ENCODE results near the gene RIPOR3. TPM values are rescaled to one million over a fixed set of nuclear protein-coding genes. Genes with fewer than 3 reads are reported as not detected.

The RIPOR3 gene
- polyA plus RNA-seq, 1 donor (not counting 4 experiments of a cell fraction or from before 2014, with no cell fraction given) = 0.10 TPM

GRCh38 chr20:50592282-50593004 lies 98.9 kb downstream of the RIPOR3 start:
- Histone ChIP-seq H3K9ac (ENCODE audit: control insufficient read depth, extremely low read depth, insufficient read depth, low read length) (no peak overlapping the region), H3K9me3 (ENCODE audit: control insufficient read depth, low read depth, low read length) (no peaks in the 10 kb centered on the region), H3K36me3 (ENCODE audit: control insufficient read depth in 2 of 2, extremely low read depth in 1 of 2, insufficient read depth in 2 of 2, low read length in 2 of 2) (peaks cover 5 to 11% of the 10 kb centered on the region in 2 experiments), H2AFZ (ENCODE audit: control insufficient read depth, low read length) (no peak overlapping the region), H3K4me3 (ENCODE audit: control insufficient read depth in 2 of 3, extremely low read depth in 1 of 3, insufficient read depth in 2 of 3, low read depth in 1 of 3, low read length in 3 of 3) (no peak overlapping the region), H4K20me1 (ENCODE audit: control insufficient read depth, extremely low read depth, insufficient read depth, low read length) (peaks cover 5% of the 10 kb centered on the region), H3K4me1 (ENCODE audit: control insufficient read depth, extremely low read depth, insufficient read depth, low read length) (peaks cover 18% of the 10 kb centered on the region), H3K27ac (ENCODE audit: control insufficient read depth, insufficient read depth, low read length) (no peak overlapping the region), H3K27me3 (ENCODE audit: control insufficient read depth, extremely low read depth, insufficient read depth, low read length) (peaks cover 4% of the 10 kb centered on the region), H3K4me2 (ENCODE audit: control insufficient read depth, extremely low read depth, insufficient read depth, low read depth, low read length) (no peak overlapping the region), H3K79me2 (ENCODE audit: control insufficient read depth, insufficient read depth, low read length) (no peaks in the 10 kb centered on the region), H3K9me1 (ENCODE audit: control insufficient read depth, extremely low read depth, insufficient read depth, low read length) (peaks cover 3% of the 10 kb centered on the region)
- DNase-seq (ENCODE audit: low read depth, low spot score) (no peak), FAIRE-seq (no peak)
- TF ChIP-seq EZH2 (IDR thresholded peaks at IDR 0.05; ENCODE audit: low read length) = no peak
- TF ChIP-seq, protein P1, sequence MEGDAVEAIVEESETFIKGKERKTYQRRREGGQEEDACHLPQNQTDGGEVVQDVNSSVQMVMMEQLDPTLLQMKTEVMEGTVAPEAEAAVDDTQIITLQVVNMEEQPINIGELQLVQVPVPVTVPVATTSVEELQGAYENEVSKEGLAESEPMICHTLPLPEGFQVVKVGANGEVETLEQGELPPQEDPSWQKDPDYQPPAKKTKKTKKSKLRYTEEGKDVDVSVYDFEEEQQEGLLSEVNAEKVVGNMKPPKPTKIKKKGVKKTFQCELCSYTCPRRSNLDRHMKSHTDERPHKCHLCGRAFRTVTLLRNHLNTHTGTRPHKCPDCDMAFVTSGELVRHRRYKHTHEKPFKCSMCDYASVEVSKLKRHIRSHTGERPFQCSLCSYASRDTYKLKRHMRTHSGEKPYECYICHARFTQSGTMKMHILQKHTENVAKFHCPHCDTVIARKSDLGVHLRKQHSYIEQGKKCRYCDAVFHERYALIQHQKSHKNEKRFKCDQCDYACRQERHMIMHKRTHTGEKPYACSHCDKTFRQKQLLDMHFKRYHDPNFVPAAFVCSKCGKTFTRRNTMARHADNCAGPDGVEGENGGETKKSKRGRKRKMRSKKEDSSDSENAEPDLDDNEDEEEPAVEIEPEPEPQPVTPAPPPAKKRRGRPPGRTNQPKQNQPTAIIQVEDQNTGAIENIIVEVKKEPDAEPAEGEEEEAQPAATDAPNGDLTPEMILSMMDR (optimal IDR thresholded peaks at IDR 0.05 in 1 of 3, IDR thresholded peaks at IDR 0.05 in 1 of 3, conservative IDR thresholded peaks at IDR 0.05 in 1 of 3; ENCODE audit: extremely low read depth in 1 of 3, insufficient read depth in 2 of 3, low read length in 3 of 3) = no peak
- dilution Hi-C loops (cut with MboI; ENCODE audit: extremely low pct_ligation_motif_present, low sequenced_read_pairs) = no loop called here

GRCh38 chr20:50591233-50591852 lies 100.0 kb downstream of the RIPOR3 start:
- FAIRE-seq = no peak
- TF ChIP-seq EZH2 (IDR thresholded peaks at IDR 0.05; ENCODE audit: low read length) = no peak
- TF ChIP-seq, protein P1 (optimal IDR thresholded peaks at IDR 0.05 in 1 of 3, IDR thresholded peaks at IDR 0.05 in 1 of 3, conservative IDR thresholded peaks at IDR 0.05 in 1 of 3; ENCODE audit: extremely low read depth in 1 of 3, insufficient read depth in 2 of 3, low read length in 3 of 3) = no peak
- dilution Hi-C loops (cut with MboI; ENCODE audit: extremely low pct_ligation_motif_present, low sequenced_read_pairs) = no loop called here
- peaks cover 7% of the 10 kb centered on the region for H4K20me1 ChIP-seq (ENCODE audit: control insufficient read depth, extremely low read depth, insufficient read depth, low read length)
- H3K27ac ChIP-seq (ENCODE audit: control insufficient read depth, insufficient read depth, low read length) = no peak overlapping the region
- no peak overlapping the region for H3K9ac ChIP-seq (ENCODE audit: control insufficient read depth, extremely low read depth, insufficient read depth, low read length)
- no peaks in the 10 kb centered on the region for H3K9me3 ChIP-seq (ENCODE audit: control insufficient read depth, low read depth, low read length)
- peaks cover 4% of the 10 kb centered on the region for H3K9me1 ChIP-seq (ENCODE audit: control insufficient read depth, extremely low read depth, insufficient read depth, low read length)
- peaks cover 4% of the 10 kb centered on the region for H3K27me3 ChIP-seq (ENCODE audit: control insufficient read depth, extremely low read depth, insufficient read depth, low read length)
- H3K36me3 ChIP-seq (ENCODE audit: control insufficient read depth in 2 of 2, extremely low read depth in 1 of 2, insufficient read depth in 2 of 2, low read length in 2 of 2) = peaks cover 8 to 15% of the 10 kb centered on the region in 2 experiments
- no peak overlapping the region for H3K4me2 ChIP-seq (ENCODE audit: control insufficient read depth, extremely low read depth, insufficient read depth, low read depth, low read length)
- DNase-seq (ENCODE audit: low read depth, low spot score) = no peak
- H2AFZ ChIP-seq (ENCODE audit: control insufficient read depth, low read length) = no peak overlapping the region
- H3K4me3 ChIP-seq (ENCODE audit: control insufficient read depth in 2 of 3, extremely low read depth in 1 of 3, insufficient read depth in 2 of 3, low read depth in 1 of 3, low read length in 3 of 3) = no peak overlapping the region
- no peaks in the 10 kb centered on the region for H3K79me2 ChIP-seq (ENCODE audit: control insufficient read depth, insufficient read depth, low read length)
- H3K4me1 ChIP-seq (ENCODE audit: control insufficient read depth, extremely low read depth, insufficient read depth, low read length) = peaks cover 22% of the 10 kb centered on the region
